Cardiac fibroblast (primary cell): ENCODE results near the gene TH.

Experiments used
- DNase-seq, 2 donors: peaks; one replicate each; pipeline versions ENCODE4 v3.0.0 to v3.0.0-alpha.2; 2010; ENCODE audit warnings: low read depth in 2 of 2
- H3K4me3 ChIP-seq, 2 donors: replicated peaks in 1 of 2; 1 replicate in 1 of 2; 2 replicates in 1 of 2; pipeline ENCODE4 v1.5.1; 2011; ENCODE audit warnings: low read depth in 2 of 2, low read length in 2 of 2, mild to moderate bottlenecking in 2 of 2, moderate library complexity in 1 of 2
- TF ChIP-seq, protein P1 (sequence below): IDR thresholded peaks from one replicate; pipeline ENCODE4 v1.5.1; 2011; ENCODE audit warnings: low read depth, mild to moderate bottlenecking, low read length, inconsistent platforms

TH gene

DNA sequence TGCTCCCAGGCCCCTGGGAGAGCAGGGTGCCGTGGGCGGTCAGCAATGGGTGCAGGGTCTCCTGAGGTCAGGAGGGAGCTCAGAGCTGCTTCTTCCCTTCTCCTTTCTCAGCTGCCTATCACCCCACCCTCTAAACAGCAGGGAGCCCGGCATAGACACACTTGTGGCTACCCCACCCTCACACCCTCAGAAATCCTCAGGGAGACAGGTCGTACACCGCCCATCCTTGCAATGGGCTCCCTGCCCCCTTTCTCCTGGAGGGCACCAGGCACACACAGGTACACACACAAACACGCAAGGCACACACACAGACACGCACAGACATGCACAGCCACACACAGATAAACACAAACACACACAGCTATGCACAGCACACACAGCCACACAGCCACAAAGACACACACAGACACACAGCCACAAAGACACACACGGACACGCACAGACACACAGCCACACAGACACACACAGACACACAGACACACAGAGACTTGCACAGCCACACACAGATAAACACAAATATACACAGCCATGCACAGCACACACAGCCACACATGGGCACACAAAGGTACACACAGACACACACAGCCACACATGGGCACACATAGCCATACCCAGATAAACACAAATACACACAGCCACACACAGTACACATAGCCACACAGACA, 44.9 kb upstream of the TH start:
- DNase-seq = no peak
- no peak overlapping the region for H3K4me3 ChIP-seq
- TF ChIP-seq, protein P1, sequence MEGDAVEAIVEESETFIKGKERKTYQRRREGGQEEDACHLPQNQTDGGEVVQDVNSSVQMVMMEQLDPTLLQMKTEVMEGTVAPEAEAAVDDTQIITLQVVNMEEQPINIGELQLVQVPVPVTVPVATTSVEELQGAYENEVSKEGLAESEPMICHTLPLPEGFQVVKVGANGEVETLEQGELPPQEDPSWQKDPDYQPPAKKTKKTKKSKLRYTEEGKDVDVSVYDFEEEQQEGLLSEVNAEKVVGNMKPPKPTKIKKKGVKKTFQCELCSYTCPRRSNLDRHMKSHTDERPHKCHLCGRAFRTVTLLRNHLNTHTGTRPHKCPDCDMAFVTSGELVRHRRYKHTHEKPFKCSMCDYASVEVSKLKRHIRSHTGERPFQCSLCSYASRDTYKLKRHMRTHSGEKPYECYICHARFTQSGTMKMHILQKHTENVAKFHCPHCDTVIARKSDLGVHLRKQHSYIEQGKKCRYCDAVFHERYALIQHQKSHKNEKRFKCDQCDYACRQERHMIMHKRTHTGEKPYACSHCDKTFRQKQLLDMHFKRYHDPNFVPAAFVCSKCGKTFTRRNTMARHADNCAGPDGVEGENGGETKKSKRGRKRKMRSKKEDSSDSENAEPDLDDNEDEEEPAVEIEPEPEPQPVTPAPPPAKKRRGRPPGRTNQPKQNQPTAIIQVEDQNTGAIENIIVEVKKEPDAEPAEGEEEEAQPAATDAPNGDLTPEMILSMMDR = no peak

DNA sequence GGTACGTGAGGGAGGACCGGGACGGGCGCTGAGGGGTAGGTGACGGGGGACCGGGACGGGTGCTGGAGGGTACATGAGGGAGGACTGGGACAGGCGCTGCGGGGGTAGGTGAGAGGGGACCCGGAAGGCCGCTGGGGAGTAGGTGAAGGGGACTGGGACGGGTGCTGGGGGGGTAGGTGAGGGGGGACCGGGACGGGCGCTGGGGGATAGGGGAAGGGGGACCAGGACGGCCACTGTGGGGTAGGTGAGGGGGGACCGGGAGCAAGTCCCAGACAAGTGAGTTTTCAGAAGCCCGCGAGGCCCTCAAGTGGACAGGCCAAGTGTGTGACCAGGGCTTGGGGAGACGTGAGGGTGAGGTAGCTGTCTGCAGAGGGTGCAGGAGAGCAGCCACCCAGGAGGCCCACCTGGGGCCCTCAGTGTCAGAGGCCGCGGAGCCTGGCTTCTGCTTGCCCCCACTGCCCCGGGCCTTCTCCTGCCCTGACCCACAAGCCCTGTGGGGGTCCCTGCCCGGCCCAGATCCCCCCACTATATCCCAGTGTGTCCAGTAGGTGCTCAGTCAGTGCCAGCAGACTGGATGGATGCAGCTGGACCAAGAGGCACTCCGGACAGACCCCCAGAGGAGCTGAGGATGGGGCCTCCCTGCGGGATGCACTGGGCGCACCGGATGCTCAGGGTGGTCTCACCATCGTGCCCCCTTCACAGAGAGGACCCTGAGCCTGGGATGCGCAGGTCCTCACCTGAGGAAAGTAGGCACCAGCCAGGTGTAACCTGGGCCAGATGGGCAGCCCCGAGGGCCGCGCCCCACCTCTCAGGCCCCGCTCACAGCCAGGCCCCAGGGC, 44.2 kb upstream of the TH start:
- H3K4me3 ChIP-seq = no peak overlapping the region
- DNase-seq = no peak
- TF ChIP-seq, protein P1 = no peak

DNA sequence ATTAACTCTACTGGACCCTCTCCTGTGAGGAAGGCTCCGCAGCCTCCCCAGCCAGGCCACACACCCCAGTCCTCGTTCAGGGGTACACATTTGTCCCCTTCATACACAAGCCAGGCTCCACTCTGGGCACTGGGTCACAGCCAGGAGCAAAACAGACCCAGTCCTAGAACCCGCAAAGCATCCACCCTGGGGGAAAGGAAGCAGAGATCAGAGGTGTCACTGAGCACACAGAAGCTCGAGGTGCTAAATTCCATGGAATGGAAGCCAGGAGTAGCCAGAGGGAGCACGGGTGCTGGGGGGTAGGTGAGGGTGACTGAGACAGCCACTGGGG, 43.6 kb upstream of the TH start:
- TF ChIP-seq, protein P1 = no peak

DNA sequence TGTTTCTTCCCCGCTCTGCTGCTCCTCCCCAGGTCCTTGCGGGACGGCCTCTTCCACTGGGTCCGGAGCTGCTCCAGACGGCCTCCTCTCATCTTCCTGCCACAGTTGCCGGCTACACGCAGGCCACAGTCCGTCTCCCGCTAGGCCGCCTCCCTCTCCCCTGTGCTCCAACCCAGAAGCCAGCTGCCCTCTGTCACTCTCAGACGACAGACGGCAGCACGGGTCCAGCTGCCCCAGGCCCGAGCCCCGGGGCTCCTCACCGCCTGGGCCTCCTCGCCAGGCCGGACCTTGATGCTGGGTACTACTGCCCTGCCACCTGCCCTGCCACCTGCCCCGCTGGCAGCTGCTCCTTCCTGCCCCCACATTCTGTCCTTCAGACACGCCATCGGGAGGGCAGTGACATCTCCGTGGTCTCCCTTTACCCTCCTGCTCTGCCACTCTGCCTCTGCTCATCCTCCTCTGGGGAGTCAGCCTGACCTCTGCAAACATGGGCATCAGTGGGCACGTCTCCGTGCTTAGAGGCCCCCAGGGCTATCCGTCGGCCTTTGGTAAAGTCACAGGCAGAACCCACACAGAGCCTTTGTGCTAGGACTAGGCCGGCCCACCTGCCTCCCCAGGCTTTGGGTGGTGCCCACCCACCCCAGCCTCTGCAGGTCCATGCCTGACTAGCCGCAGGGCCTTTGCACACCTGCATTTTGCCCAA, 43.1 kb upstream of the TH start:
- DNase-seq = no peak
- TF ChIP-seq, protein P1 = no peak
- H3K4me3 ChIP-seq = no peak overlapping the region

More for the DNA sequence above, 43.6 kb upstream of the TH start:
- no peak overlapping the region for H3K4me3 ChIP-seq
- no peak for DNase-seq

DNA sequence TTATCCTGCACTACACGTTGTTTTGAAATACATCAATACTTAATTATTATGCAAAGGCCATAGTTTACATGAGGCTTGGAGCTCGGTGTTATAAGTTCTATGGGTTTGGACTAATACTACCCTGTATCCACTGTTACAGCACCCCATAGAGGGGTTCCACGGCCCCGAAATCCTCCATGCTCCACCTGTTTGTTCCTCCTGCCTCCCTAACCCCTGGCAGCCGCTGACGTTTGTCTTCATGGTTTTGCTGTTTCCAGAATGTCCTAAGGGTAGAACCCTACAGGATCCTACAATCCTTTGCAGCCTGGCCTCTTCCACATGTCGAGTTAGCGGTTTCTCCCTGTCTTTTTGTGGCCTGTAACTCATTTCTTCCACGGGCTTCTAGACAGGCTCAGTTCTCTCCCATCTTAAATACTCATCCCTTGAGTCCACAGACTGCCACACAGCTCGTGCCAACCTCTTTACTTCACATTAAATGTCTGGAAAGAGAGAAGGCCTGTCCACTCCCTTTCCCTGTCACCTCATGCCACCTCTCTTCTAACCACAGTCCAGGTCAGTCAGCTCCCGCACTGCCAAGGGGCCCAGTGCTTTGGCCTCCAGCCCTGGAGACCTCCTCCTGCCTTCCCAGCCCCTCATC, 42.4 kb upstream of the TH start:
- no peak overlapping the region for H3K4me3 ChIP-seq
- TF ChIP-seq, protein P1 = no peak
- no peak for DNase-seq

DNA sequence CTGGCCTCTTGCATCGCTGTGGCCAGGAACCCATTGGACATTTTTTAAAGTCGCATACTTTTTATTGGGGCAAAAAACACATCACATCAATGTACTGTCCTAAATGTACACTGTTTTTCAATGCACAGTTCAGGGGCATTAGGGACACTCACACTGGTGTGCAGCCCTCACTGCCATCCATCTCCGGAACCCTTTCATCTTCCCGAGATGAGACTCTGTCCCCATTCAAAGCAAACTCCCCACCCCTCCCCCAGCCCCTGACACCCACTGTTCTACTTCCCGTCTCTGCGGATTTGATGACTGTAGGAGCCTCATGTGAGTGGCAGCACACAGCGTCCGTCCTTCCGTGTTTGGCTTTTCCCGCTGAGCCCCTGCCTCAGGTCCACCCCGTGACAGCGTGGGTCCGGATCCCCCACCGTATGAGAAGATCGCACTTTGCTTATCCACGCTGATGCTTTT, 41.8 kb upstream of the TH start:
- no peak overlapping the region for H3K4me3 ChIP-seq
- DNase-seq = no peak
- TF ChIP-seq, protein P1 = no peak
